Measurements from ENCODE around the gene ZKSCAN3.
"Not testable (repeated sequence)": the region's sequence is repeated elsewhere in the genome, so short reads cannot be mapped to it uniquely, and the experiment has no call there.

Gene ZKSCAN3

GRCh38 chr6:28343898-28344677 lies 5.7 kb upstream of the ZKSCAN3 start:
- DNase-seq: no peak

- no peak for DNase-seq
Observed at GRCh38 chr6:28345201-28345600, 4.5 kb upstream of the ZKSCAN3 start.

- no peak for DNase-seq
Observed at GRCh38 chr6:28347119-28347518, 2.6 kb upstream of the ZKSCAN3 start.

- no peak for DNase-seq
Observed at GRCh38 chr6:28349344-28349891, 329 bp upstream of the ZKSCAN3 start.

- peak; percentile 13 for DNase-seq
Observed at GRCh38 chr6:28351087-28351486, 1.3 kb downstream of the ZKSCAN3 start.

GRCh38 chr6:28351493-28351925 lies 1.8 kb downstream of the ZKSCAN3 start:
- no peak for DNase-seq

GRCh38 chr6:28353356-28353755 lies 3.6 kb downstream of the ZKSCAN3 start:
- peak; percentile 16 for DNase-seq

- peak; percentile 80 for DNase-seq
Observed at GRCh38 chr6:28353981-28354676, 4.4 kb downstream of the ZKSCAN3 start.

GRCh38 chr6:28354688-28355554 lies 5.2 kb downstream of the ZKSCAN3 start:
- no peak for DNase-seq

GRCh38 chr6:28355743-28356665 lies 6.3 kb downstream of the ZKSCAN3 start:
- peak; percentile 93 for DNase-seq

GRCh38 chr6:28356666-28357020 lies 6.9 kb downstream of the ZKSCAN3 start:
- no peak for DNase-seq

GRCh38 chr6:28357036-28357435 lies 7.3 kb downstream of the ZKSCAN3 start:
- no peak for DNase-seq

- DNase-seq: not testable (repeated sequence)
Observed at GRCh38 chr6:28359562-28359961, 9.8 kb downstream of the ZKSCAN3 start.

GRCh38 chr6:28360961-28361360 lies 11.2 kb downstream of the ZKSCAN3 start:
- no peak for DNase-seq

GRCh38 chr6:28365590-28365989 lies 15.8 kb downstream of the ZKSCAN3 start:
- not testable (repeated sequence) for DNase-seq

GRCh38 chr6:28368522-28368921 lies 18.8 kb downstream of the ZKSCAN3 start:
- DNase-seq: no peak

- DNase-seq: no peak
Observed at GRCh38 chr6:28369463-28369862, 19.7 kb downstream of the ZKSCAN3 start.

GRCh38 chr6:28370440-28370839 lies 20.7 kb downstream of the ZKSCAN3 start:
- DNase-seq: no peak

- no peak for DNase-seq
Observed at GRCh38 chr6:28371280-28371679, 21.5 kb downstream of the ZKSCAN3 start.

- DNase-seq: no peak
Observed at GRCh38 chr6:28371706-28372451, 22.1 kb downstream of the ZKSCAN3 start.

GRCh38 chr6:28373925-28374324 lies 24.2 kb downstream of the ZKSCAN3 start:
- no peak for DNase-seq

Data from NCI-H69 (cell line).